OCI-LY3 (cell line): ENCODE data around the gene CRACR2B.

Source experiments
- H2AFZ ChIP-seq: fragments of 200-600, 300-600 bp; shearing (Covaris generic); 2 replicates; pipeline ENCODE4 v1.6.0; 2014; ENCODE audit warnings: antibody characterized with exemption, low read depth, low read length
- H3K27ac ChIP-seq: fragments of 200-600, 300-600 bp; sonication (generic); 2 replicates; pipeline ENCODE4 v1.5.1; 2014; ENCODE audit warnings: mild to moderate bottlenecking, low read length, moderate library complexity, mixed read lengths
- H3K27me3 ChIP-seq: fragments of 200-600, 300-600 bp; sonication (generic); 2 replicates; pipeline ENCODE4 v1.6.1; 2014; ENCODE audit warnings: low read depth, low read length, mixed read lengths
- H3K36me3 ChIP-seq: fragments of 200-600, 300-600 bp; sonication (generic); replicated peaks from 2 replicates; pipeline ENCODE3; 2014; ENCODE audit warnings: low read depth, low read length, mixed read lengths
- H3K4me1 ChIP-seq: fragments of 300-600, 200-600 bp; sonication (generic); 2 replicates; pipeline ENCODE4 v1.6.1; 2014; ENCODE audit warnings: low read length, mixed read lengths
- H3K4me2 ChIP-seq: fragments of 200-600, 300-600 bp; sonication (generic); 2 replicates; pipeline ENCODE4 v1.6.1; 2014; ENCODE audit warnings: low read length, mixed read lengths
- H3K4me3 ChIP-seq: fragments of 300-600, 200-600 bp; sonication (generic); 2 replicates; pipeline ENCODE4 v1.5.1; 2014; ENCODE audit warnings: antibody characterized with exemption, mild to moderate bottlenecking, low read length, moderate library complexity
- H3K79me2 ChIP-seq: fragments of 300-600, 200-600 bp; shearing (Covaris generic); 2 replicates; pipeline ENCODE4 v1.6.1; 2014; ENCODE audit warnings: mild to moderate bottlenecking, low read length, mixed read lengths
- H3K9ac ChIP-seq: fragments of 300-600, 200-600 bp; shearing (Covaris generic); 2 replicates; pipeline ENCODE4 v1.6.0; 2014; ENCODE audit warnings: mild to moderate bottlenecking, low read length, moderate library complexity
- H3K9me3 ChIP-seq: fragments of 200-600, 300-600 bp; shearing (Covaris generic); 2 replicates; pipeline ENCODE4 v1.6.1; 2014; ENCODE audit warnings: low read length, mixed read lengths; ENCODE audit not compliant: insufficient read depth
- H4K20me1 ChIP-seq: fragments of 200-600, 300-600 bp; sonication (generic); 2 replicates; pipeline ENCODE4 v1.6.1; 2016; ENCODE audit warnings: low read length, mixed read lengths; ENCODE audit not compliant: insufficient read depth
- EZH2phosphoT487 ChIP-seq: fragments of 200-600 bp; shearing (Covaris generic); IDR thresholded peaks from 2 replicates; pipeline ENCODE4 v1.6.1; 2018; ENCODE audit warnings: antibody characterized with exemption, mixed run types, low read depth
- TF ChIP-seq, protein P1 (sequence below): fragments of 200-600, 300-600 bp; sonication (generic); IDR thresholded peaks from 2 replicates; pipeline ENCODE4 v1.5.1; 2014; ENCODE audit warnings: antibody characterized with exemption, low read length, low read depth

The CRACR2B gene

DNA sequence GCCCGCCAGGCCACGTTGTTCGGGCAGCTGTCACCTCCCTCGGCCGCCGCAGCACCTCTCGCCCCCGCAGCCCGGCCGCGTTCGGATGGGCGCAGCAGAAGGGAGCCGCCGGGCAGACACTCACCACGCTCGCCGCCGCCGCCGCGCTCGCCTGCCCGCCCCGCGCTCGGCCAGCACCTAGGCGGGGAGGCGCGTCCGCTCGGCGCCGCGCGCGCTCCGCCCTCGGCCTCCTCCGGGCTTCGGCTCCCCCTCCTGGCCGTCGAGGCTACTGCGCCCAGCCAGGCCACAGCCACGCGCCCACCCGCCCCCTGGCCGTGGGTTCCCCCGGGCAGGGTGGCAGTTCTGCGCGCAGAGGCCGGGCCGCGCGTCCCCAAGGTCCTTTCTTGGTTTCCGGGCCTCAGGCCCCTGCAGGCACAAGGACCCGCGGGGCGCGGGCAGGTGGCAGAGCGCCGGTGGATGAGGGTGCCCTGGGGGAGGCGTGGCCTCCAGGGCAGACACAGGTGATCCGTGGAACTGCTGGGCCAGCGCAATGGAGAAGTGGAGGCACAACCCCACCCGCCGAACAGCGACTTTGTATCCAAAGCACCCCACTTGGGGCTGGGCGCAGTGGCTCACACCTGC is 29.5 kb upstream of the CRACR2B start, which contains the start of gene SLC25A22:
Gene SLC25A22 (minus strand): TSS at position 189 of the 621 bp plus-strand sequence. CDS start 3,275 bp downstream, outside the sequence.
- Histone ChIP-seq H3K9me3 (no peaks in the 10 kb centered on the region), H3K9ac (peak within 1 kb of the TSS; percentile 90), H4K20me1 (peaks cover 4% of the 10 kb centered on the region; the same call in 1 of the 2 replicates), H3K4me3 (peak within 1 kb of the TSS; percentile 92), H3K27me3 (no peaks in the 10 kb centered on the region), H3K36me3 (no peaks in the 10 kb centered on the region), H3K27ac (peak within 1 kb of the TSS; percentile 78), H3K79me2 (peaks cover 34% of the 10 kb centered on the region), H3K4me2 (peak within 1 kb of the TSS; percentile 98), H2AFZ (peak within 1 kb of the TSS; percentile 58; the same call in 1 of the 2 replicates), H3K4me1 (peaks cover 14% of the 10 kb centered on the region)
- no peak for TF ChIP-seq EZH2phosphoT487
- TF ChIP-seq, protein P1, sequence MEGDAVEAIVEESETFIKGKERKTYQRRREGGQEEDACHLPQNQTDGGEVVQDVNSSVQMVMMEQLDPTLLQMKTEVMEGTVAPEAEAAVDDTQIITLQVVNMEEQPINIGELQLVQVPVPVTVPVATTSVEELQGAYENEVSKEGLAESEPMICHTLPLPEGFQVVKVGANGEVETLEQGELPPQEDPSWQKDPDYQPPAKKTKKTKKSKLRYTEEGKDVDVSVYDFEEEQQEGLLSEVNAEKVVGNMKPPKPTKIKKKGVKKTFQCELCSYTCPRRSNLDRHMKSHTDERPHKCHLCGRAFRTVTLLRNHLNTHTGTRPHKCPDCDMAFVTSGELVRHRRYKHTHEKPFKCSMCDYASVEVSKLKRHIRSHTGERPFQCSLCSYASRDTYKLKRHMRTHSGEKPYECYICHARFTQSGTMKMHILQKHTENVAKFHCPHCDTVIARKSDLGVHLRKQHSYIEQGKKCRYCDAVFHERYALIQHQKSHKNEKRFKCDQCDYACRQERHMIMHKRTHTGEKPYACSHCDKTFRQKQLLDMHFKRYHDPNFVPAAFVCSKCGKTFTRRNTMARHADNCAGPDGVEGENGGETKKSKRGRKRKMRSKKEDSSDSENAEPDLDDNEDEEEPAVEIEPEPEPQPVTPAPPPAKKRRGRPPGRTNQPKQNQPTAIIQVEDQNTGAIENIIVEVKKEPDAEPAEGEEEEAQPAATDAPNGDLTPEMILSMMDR, result peak; percentile 62

DNA sequence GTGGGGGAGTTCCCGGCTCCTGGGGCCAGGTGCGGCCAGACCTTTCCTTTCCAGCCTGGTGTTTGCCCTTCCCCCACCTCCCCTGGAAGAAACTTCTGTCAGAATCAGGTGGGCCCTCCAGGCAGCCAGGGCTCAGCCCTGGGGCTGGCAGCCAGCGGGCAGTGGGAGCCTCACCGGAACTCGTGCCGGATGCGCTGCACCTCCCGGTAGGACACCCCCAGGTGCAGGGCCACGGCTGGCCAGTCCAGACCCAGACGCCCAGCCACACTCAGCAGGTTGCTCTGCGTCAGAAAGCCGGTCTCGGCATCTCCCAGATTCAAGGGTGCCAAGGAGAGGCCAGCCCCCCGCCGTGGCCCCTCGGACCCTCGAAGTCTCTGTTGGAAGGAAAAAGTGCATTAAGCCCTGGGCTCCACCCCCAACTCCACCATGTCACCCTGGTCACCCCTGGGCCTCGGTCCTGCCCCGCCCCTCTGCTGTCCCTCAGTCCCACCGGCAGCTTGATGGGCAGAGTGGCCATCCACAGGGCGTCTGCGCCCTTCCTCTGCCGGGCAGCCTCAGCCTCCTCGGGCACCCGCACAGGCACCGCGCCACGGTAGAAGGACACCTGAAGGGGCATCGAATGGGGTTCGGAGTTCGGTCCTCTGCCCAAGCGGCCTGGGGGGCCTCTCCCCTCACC is 27.9 kb upstream of the CRACR2B start:
- TF ChIP-seq EZH2phosphoT487, result no peak
- TF ChIP-seq, protein P1, result no peak
- H3K4me3 ChIP-seq, result no peak overlapping the region
- H3K4me1 ChIP-seq, result peaks cover 20% of the 10 kb centered on the region
- H4K20me1 ChIP-seq, result peaks cover 4% of the 10 kb centered on the region; the same call in 1 of the 2 replicates
- H3K4me2 ChIP-seq, result no peak overlapping the region
- no peak overlapping the region for H2AFZ ChIP-seq
- H3K27me3 ChIP-seq, result no peaks in the 10 kb centered on the region
- H3K9ac ChIP-seq, result no peak overlapping the region
- no peak overlapping the region for H3K27ac ChIP-seq
- peaks cover 28% of the 10 kb centered on the region for H3K79me2 ChIP-seq
- no peaks in the 10 kb centered on the region for H3K36me3 ChIP-seq
- H3K9me3 ChIP-seq, result no peaks in the 10 kb centered on the region

DNA sequence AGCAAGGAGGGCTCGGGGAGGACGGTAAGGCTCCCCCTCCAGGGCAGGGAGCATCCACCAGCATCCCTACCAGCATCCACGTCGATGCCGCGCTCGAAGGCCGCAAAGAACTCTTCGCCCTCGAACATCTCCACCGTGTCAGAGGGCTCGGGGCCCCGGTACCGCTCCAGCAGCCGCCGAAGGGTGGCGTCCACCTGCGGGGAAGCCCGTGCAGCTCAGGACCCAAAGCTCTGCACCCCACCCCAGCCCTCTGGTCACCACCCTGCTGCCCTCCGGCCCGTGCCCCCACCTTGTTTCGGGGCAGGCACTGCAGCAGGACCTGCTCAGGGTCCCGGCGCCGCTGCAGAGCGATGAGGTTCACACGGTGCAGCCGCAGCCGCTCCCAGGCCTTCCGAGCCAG is 27.2 kb upstream of the CRACR2B start:
- H3K27ac ChIP-seq, result no peak overlapping the region
- H3K79me2 ChIP-seq, result peaks cover 21% of the 10 kb centered on the region
- no peak overlapping the region for H3K4me3 ChIP-seq
- H3K9me3 ChIP-seq, result no peaks in the 10 kb centered on the region
- no peak overlapping the region for H2AFZ ChIP-seq
- H3K36me3 ChIP-seq, result no peaks in the 10 kb centered on the region
- H3K4me2 ChIP-seq, result no peak overlapping the region
- TF ChIP-seq, protein P1, result no peak
- no peak for TF ChIP-seq EZH2phosphoT487
- H4K20me1 ChIP-seq, result peaks cover 4% of the 10 kb centered on the region; the same call in 1 of the 2 replicates
- peaks cover 18% of the 10 kb centered on the region for H3K4me1 ChIP-seq
- H3K9ac ChIP-seq, result no peak overlapping the region
- H3K27me3 ChIP-seq, result no peaks in the 10 kb centered on the region

DNA sequence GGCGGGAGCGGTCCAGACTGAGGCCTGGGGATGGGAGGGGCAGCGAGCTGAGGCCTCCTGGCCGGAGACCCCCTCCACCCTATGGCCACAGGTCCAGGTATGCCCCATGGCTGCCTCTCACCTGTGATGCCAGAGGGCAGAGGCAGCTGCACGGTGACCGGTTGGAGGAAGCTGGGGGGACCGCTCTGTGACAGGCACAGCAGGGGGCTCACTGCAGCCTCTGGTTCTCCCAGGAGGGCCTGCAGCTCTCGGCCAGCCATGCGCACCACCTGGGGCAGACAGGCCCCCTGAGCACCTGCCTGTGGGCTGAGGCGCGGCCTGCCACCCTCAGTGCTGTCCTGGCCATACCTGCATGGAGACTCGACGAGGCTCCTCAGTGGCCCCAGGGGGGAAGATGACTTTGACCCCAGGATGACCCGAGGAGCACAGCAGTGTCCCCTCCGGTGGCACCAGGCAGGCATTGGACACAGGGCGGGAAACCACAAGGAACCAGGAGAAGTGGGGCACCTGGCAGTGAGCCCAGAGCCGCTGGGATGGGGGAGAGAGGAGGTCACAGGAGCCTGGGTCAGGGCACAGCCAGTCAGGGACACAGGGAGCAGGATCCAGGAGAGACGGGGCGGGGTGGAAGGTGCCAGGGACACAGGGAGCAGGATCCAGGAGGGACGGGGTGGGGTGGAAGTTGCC is 26.5 kb upstream of the CRACR2B start:
- no peak for TF ChIP-seq EZH2phosphoT487
- H3K27ac ChIP-seq, result no peak overlapping the region
- no peak overlapping the region for H2AFZ ChIP-seq
- no peak overlapping the region for H3K4me3 ChIP-seq
- H3K36me3 ChIP-seq, result no peaks in the 10 kb centered on the region
- peaks cover 4% of the 10 kb centered on the region; the same call in 1 of the 2 replicates for H4K20me1 ChIP-seq
- peaks cover 15% of the 10 kb centered on the region for H3K79me2 ChIP-seq
- no peak overlapping the region for H3K9ac ChIP-seq
- no peaks in the 10 kb centered on the region for H3K9me3 ChIP-seq
- H3K4me2 ChIP-seq, result no peak overlapping the region
- H3K4me1 ChIP-seq, result peaks cover 19% of the 10 kb centered on the region
- H3K27me3 ChIP-seq, result no peaks in the 10 kb centered on the region
